HepG2 (cell line): Measurements from ENCODE around the gene ZNF541. TPM values are rescaled to one million over a fixed set of nuclear protein-coding genes. Genes with fewer than 3 reads are reported as not detected.

ENCODE experiments used
- ATAC-seq: fragments of 200-7000 bp; cut with Tn5 transposase; 3 replicates; pipeline ENCODE4 v1.9.1; 2020; ENCODE audit warnings: mild to moderate bottlenecking, moderate library complexity
- BruUV-seq: library from RNA; stranded (reverse); fragments of 400-500 nt; replicated peaks from 2 replicates; lab custom pipeline; 2021; lab: Mats Ljungman, UMichigan
- CTCF ChIA-PET: fragments of 300-600 bp; formaldehyde crosslinking; extraction: SDS; loops from one replicate; lab custom pipeline; 2021; ENCODE audit warnings: low total read pairs, inconsistent platforms, low intra/inter-chr PET ratio; lab: Yijun Ruan, JAX
- POLR2A ChIA-PET: fragments of 350-600 bp; sonication (Branson Sonifier 250); formaldehyde crosslinking; loops from one replicate; lab custom pipeline; 2020; ENCODE audit warnings: antibody characterized with exemption, inconsistent platforms; lab: Yijun Ruan, JAX
- DNase-seq: peaks from one replicate; pipeline ENCODE4 v3.0.0-alpha.2; 2015; ENCODE audit warnings: low spot score
- FAIRE-seq: peaks from 3 replicates; lab custom pipeline; 2011; peaks lifted over from hg19 to GRCh38; lab: Jason Lieb, UNC
- H2AFZ ChIP-seq: one replicate; pipeline ENCODE4 v1.6.1; 2011; ENCODE audit warnings: low read length, inconsistent platforms
- H3K27ac ChIP-seq: fragments of 300-600 bp; 3 replicates; pipeline ENCODE4 v1.8.0; 2011; ENCODE audit warnings: mixed run types, mild to moderate bottlenecking, mixed read lengths, low read length, inconsistent platforms; ENCODE audit not compliant: insufficient read depth; ENCODE audit errors: extremely low read length
- H3K27me3 ChIP-seq, 2 experiments: fragments of 200-600 bp in 1 of 2; 2 replicates in 1 of 2; 3 replicates in 1 of 2; pipeline versions ENCODE4 v1.6.0 to v1.8.0; 2011; ENCODE audit warnings: low read length in 2 of 2, mild to moderate bottlenecking in 2 of 2, moderate library complexity in 2 of 2, inconsistent platforms in 1 of 2; ENCODE audit not compliant: insufficient read depth in 2 of 2, control insufficient read depth in 1 of 2
- H3K36me3 ChIP-seq, 2 experiments: fragments of 200-600 bp in 1 of 2; replicated peaks in 1 of 2; 2 replicates in 1 of 2; 3 replicates in 1 of 2; pipeline versions ENCODE4 v1.5.1 to v1.8.0; 2011; ENCODE audit warnings: low read length in 2 of 2, inconsistent platforms in 1 of 2; ENCODE audit not compliant: insufficient read depth in 2 of 2, control insufficient read depth in 1 of 2
- H3K4me1 ChIP-seq: 2 replicates; pipeline ENCODE4 v1.5.1; 2012; ENCODE audit warnings: low read length, inconsistent platforms; ENCODE audit not compliant: insufficient read depth
- H3K4me2 ChIP-seq: 2 replicates; pipeline ENCODE4 v1.6.0; 2011; ENCODE audit warnings: low read depth, low read length, inconsistent platforms
- H3K4me3 ChIP-seq, 3 experiments: fragments of 200-600 bp in 1 of 3; sonication (generic), shearing (Covaris generic) in 1 of 3; replicated peaks in 1 of 3; 2 replicates each; pipeline ENCODE4 v1.5.1; 2011 to 2016; ENCODE audit warnings: low read length in 3 of 3, inconsistent platforms in 2 of 3, low read depth in 2 of 3, mild to moderate bottlenecking in 2 of 3, control low read depth in 1 of 3, mixed read lengths in 1 of 3; ENCODE audit not compliant: insufficient read depth in 1 of 3
- H3K79me2 ChIP-seq: one replicate; pipeline ENCODE4 v1.6.1; 2011; ENCODE audit warnings: low read length, inconsistent platforms; ENCODE audit not compliant: insufficient read depth
- H3K9ac ChIP-seq: 2 replicates; pipeline ENCODE4 v1.6.0; 2011; ENCODE audit warnings: mild to moderate bottlenecking, low read depth, low read length, inconsistent platforms; ENCODE audit not compliant: insufficient read depth
- H3K9me3 ChIP-seq: 2 replicates; pipeline ENCODE4 v1.5.1; 2012; ENCODE audit warnings: mild to moderate bottlenecking, low read length
- H4K20me1 ChIP-seq: 2 replicates; pipeline ENCODE4 v1.6.0; 2011; ENCODE audit warnings: inconsistent platforms, mild to moderate bottlenecking, low read length, moderate library complexity; ENCODE audit not compliant: insufficient read depth
- CCAR2 ChIP-seq: fragments of 200-400 bp; formaldehyde crosslinking; optimal IDR thresholded peaks from 2 replicates; pipeline ENCODE3; 2018; ENCODE audit warnings: low read depth, mild to moderate bottlenecking, low read length, moderate library complexity
- HMGA1 ChIP-seq: sonication (generic); formaldehyde crosslinking; conservative IDR thresholded peaks from 2 replicates; pipeline ENCODE4 v1.4.0; 2020; ENCODE audit warnings: missing genetic modification reagents
- ISX ChIP-seq: sonication (generic); formaldehyde crosslinking; conservative IDR thresholded peaks from 2 replicates; pipeline ENCODE4 v1.5.0; 2020; ENCODE audit warnings: missing genetic modification reagents
- MAFK ChIP-seq, 2 experiments: IDR thresholded peaks in 1 of 2; conservative IDR thresholded peaks in 1 of 2; 2 replicates each; pipeline ENCODE4 v1.6.1; 2011; ENCODE audit warnings: improper control_type of control experiment in 2 of 2, low read length in 2 of 2
- NFIC ChIP-seq: IDR thresholded peaks from 2 replicates; pipeline ENCODE4 v1.6.1; 2012; ENCODE audit warnings: mild to moderate bottlenecking, low read length, inconsistent platforms
- PAX8 ChIP-seq: sonication (generic); formaldehyde crosslinking; IDR thresholded peaks from 2 replicates; pipeline ENCODE4 v1.8.0; 2022; ENCODE audit warnings: mild to moderate bottlenecking, missing genetic modification reagents, borderline replicate concordance
- PLRG1 ChIP-seq: fragments of 450-650 bp; conservative IDR thresholded peaks from 2 replicates; pipeline ENCODE4 v1.6.1; 2016
- RELA ChIP-seq: sonication (generic); formaldehyde crosslinking; IDR thresholded peaks from 2 replicates; pipeline ENCODE4 v1.4.0; 2020; ENCODE audit warnings: missing genetic modification reagents
- REXO4 ChIP-seq: sonication (generic); formaldehyde crosslinking; IDR thresholded peaks from 2 replicates; pipeline ENCODE4 v1.8.0; 2022; ENCODE audit warnings: missing genetic modification reagents, mild to moderate bottlenecking, borderline replicate concordance
- SMAD1 ChIP-seq: sonication (generic); formaldehyde crosslinking; IDR thresholded peaks from 2 replicates; pipeline ENCODE4 v1.4.0; 2020; ENCODE audit warnings: missing genetic modification reagents, low read depth, mild to moderate bottlenecking, borderline replicate concordance
- WIZ ChIP-seq: sonication (generic); formaldehyde crosslinking; IDR thresholded peaks from 2 replicates; pipeline ENCODE4 v1.5.1; 2020; ENCODE audit warnings: mild to moderate bottlenecking, missing genetic modification reagents
- ZKSCAN5 ChIP-seq: sonication (generic); formaldehyde crosslinking; IDR thresholded peaks from 2 replicates; pipeline ENCODE4 v1.5.1; 2020; ENCODE audit warnings: mild to moderate bottlenecking, missing genetic modification reagents
- ZNF143 ChIP-seq: sonication (generic); formaldehyde crosslinking; IDR thresholded peaks from 2 replicates; pipeline ENCODE4 v1.4.0; 2020; ENCODE audit warnings: missing genetic modification reagents
- ZNF263 ChIP-seq: sonication (generic); formaldehyde crosslinking; IDR thresholded peaks from 2 replicates; pipeline ENCODE4 v1.4.0; 2020; ENCODE audit warnings: missing genetic modification reagents
- ZNF337 ChIP-seq: sonication (generic); formaldehyde crosslinking; IDR thresholded peaks from 2 replicates; pipeline ENCODE4 v1.5.1; 2020; ENCODE audit warnings: missing genetic modification reagents, low read depth, mild to moderate bottlenecking, borderline replicate concordance
- ZNF451 ChIP-seq: sonication (generic); formaldehyde crosslinking; IDR thresholded peaks from 2 replicates; pipeline ENCODE4 v1.5.0; 2020; ENCODE audit warnings: mild to moderate bottlenecking, missing genetic modification reagents
- ZNF619 ChIP-seq: sonication (generic); formaldehyde crosslinking; IDR thresholded peaks from 2 replicates; pipeline ENCODE4 v1.4.0; 2020; ENCODE audit warnings: mild to moderate bottlenecking, missing genetic modification reagents
- WGBS: methylation state at CpG from one replicate; pipeline ENCODE4 v1.1.6; 2017; ENCODE audit warnings: low lambda C conversion rate; 5-methylcytosine and 5-hydroxymethylcytosine counted together
- in situ Hi-C: cut with HindIII; loops from 2 replicates; pipeline ENCODE4 v1.10.0; 2017; ENCODE audit warnings: low pct_unique_long_range_greater_than_20kb; ENCODE audit not compliant: extremely low pct_ligation_motif_present
- intact Hi-C: fragments of 100-400 bp; cut with micrococcal nuclease; formaldehyde crosslinking; loops from one replicate; pipeline ENCODE4 v1.10.0; 2022; ENCODE audit not compliant: unreplicated experiment
- polyA plus RNA-seq, 8 experiments: library from polyadenylated mRNA; depleted of rRNA in 3 of 8; stranded (reverse) in 7 of 8; unstranded in 1 of 8; fragments of >200 nt; fragmentation: Illumina TruSeq in 4 of 8; extraction: Trizol in 4 of 8; gene quantifications; 2 replicates each; pipeline versions ENCODE4 v1.2.1 to v1.2.3, GENCODE V29; 2011 to 2016; ENCODE audit warnings: low read depth in 4 of 8, missing spikeins in 1 of 8, mixed read lengths in 1 of 8; ENCODE audit not compliant: insufficient read depth in 1 of 8
- total RNA-seq, 5 experiments: library from RNA; depleted of rRNA; stranded (reverse); fragments of >200 nt; fragmentation: Illumina TruSeq; extraction: Trizol; gene quantifications; 2 replicates each; pipeline ENCODE4 v1.2.3, GENCODE V29; 2016; ENCODE audit warnings: low read depth in 1 of 5
- TF ChIP-seq, protein P1 (sequence below), 2 experiments: sonication (generic) in 1 of 2; formaldehyde crosslinking in 1 of 2; IDR thresholded peaks; 2 replicates each; pipeline versions ENCODE4 v1.4.0 to v1.6.1; 2018 to 2020; ENCODE audit warnings: missing genetic modification reagents in 2 of 2, borderline replicate concordance in 1 of 2, low read depth in 1 of 2, mild to moderate bottlenecking in 1 of 2, missing biosample characterization in 1 of 2

Gene ZNF541
- total and polyA plus RNA-seq, 2 of the 13 experiments (the other 11 are each of a cell fraction or from before 2014, with no cell fraction given): 0.03 to 0.04 TPM

DNA sequence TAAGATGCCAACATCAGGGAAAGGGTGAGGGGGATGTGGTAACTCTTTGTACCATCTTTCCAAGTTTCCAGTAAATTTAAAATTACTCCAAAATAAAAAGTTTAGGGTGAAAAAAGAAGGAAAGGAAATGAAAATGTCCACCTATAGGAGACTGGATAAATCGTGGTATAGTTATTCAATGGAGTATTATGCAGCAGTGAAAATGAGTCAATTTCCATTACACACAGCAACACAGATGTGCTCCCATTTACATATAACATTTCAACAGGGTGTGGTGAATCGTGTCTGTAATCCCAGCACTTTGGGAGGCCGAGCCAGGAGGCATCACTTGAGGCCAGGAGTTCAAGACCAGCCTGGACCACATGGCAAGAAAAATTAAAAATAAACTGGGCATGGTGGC is 7.4 kb upstream of the ZNF541 start:
- Histone ChIP-seq H4K20me1 (no peaks in the 10 kb centered on the region), H3K36me3 (no peaks in the 10 kb centered on the region), H3K27me3 (no peaks in the 10 kb centered on the region), H3K4me2 (no peak overlapping the region), H2AFZ (no peak overlapping the region), H3K4me3 (no peak overlapping the region), H3K4me1 (no peaks in the 10 kb centered on the region), H3K27ac (no peak overlapping the region), H3K79me2 (no peaks in the 10 kb centered on the region), H3K9me3 (no peaks in the 10 kb centered on the region), H3K9ac (no peak overlapping the region)
- no peak for DNase-seq
- POLR2A ChIA-PET: no interaction called here
- 34% methylated on average over 3 of the region's 3 CpGs for WGBS
- intact Hi-C loops (no loop called here), in situ Hi-C loops (no loop called here)
- CTCF ChIA-PET: no interaction called here
- no peak for ATAC-seq
- no peak for FAIRE-seq
- TF ChIP-seq ZNF263 (CRISPR knock-in tag): no peak
- TF ChIP-seq PAX8 (CRISPR knock-in tag): no peak
- no peak for TF ChIP-seq ZNF337 (CRISPR knock-in tag)
- TF ChIP-seq PLRG1: no peak
- no peak for TF ChIP-seq WIZ (CRISPR knock-in tag)
- TF ChIP-seq REXO4 (CRISPR knock-in tag): no peak
- TF ChIP-seq RELA (CRISPR knock-in tag): no peak
- TF ChIP-seq, protein P1, sequence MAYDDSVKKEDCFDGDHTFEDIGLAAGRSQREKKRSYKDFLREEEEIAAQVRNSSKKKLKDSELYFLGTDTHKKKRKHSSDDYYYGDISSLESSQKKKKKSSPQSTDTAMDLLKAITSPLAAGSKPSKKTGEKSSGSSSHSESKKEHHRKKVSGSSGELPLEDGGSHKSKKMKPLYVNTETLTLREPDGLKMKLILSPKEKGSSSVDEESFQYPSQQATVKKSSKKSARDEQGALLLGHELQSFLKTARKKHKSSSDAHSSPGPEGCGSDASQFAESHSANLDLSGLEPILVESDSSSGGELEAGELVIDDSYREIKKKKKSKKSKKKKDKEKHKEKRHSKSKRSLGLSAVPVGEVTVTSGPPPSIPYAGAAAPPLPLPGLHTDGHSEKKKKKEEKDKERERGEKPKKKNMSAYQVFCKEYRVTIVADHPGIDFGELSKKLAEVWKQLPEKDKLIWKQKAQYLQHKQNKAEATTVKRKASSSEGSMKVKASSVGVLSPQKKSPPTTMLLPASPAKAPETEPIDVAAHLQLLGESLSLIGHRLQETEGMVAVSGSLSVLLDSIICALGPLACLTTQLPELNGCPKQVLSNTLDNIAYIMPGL (CRISPR knock-in tag; IDR thresholded peaks at IDR 0.05; ENCODE audit: borderline replicate concordance in 1 of 2, low read depth in 1 of 2): no peak
- no peak for TF ChIP-seq ZNF451 (CRISPR knock-in tag)
- TF ChIP-seq SMAD1 (CRISPR knock-in tag): no peak
- no peak for TF ChIP-seq ZNF143
- no peak for TF ChIP-seq ZKSCAN5
- no peak for TF ChIP-seq HMGA1
- no peak for TF ChIP-seq ZNF619 (CRISPR knock-in tag)
- TF ChIP-seq MAFK (conservative IDR thresholded peaks at IDR 0.05 in 1 of 2, IDR thresholded peaks at IDR 0.05 in 1 of 2; ENCODE audit: low read length in 2 of 2): no peak
- no peak for TF ChIP-seq NFIC
- TF ChIP-seq CCAR2: no peak
- no peak for TF ChIP-seq ISX (CRISPR knock-in tag)
- TF ChIP-seq, all 625 proteins: peak for 0
- BruUV-seq: no TSS peak
